ENCODE results near the gene CDKAL1. TPM values are rescaled to one million over a fixed set of nuclear protein-coding genes. Genes with fewer than 3 reads are reported as not detected.
"Not testable (repeated sequence)": the region's sequence is repeated elsewhere in the genome, so short reads cannot be mapped to it uniquely, and the experiment has no call there.

CDKAL1 gene
- total and polyA plus RNA-seq, 10 of the 15 experiments (the other 5 are each of a cell fraction or from before 2014, with no cell fraction given) = 10.7 to 26.9 (median 17.3) TPM

GRCh38 chr6:20830576-20830975 is 296.3 kb downstream of the CDKAL1 start:
- Histone ChIP-seq H3K9ac (ENCODE audit: control insufficient read depth, insufficient read depth, low read length) (no peak overlapping the region), H3K27ac (ENCODE audit: control insufficient read depth, insufficient read depth) (no peak overlapping the region), H3K9me3 (replicated peaks; ENCODE audit: control insufficient read depth, insufficient read depth, low read length) (no peaks in the 10 kb centered on the region; the same call in 2 of the 3 replicates), H3K4me2 (ENCODE audit: control insufficient read depth, insufficient read depth) (no peak overlapping the region), H3K4me1 (ENCODE audit: control insufficient read depth, insufficient read depth, low read length) (no peaks in the 10 kb centered on the region), H3K4me3 (no peak overlapping the region), H2AFZ (ENCODE audit: control insufficient read depth, low read depth, low read length) (no peak overlapping the region), H4K20me1 (ENCODE audit: control insufficient read depth, insufficient read depth) (no peaks in the 10 kb centered on the region), H3K36me3 (ENCODE audit: control insufficient read depth in 2 of 2, insufficient read depth in 2 of 2, low read length in 1 of 2) (no peaks in the 10 kb centered on the region), H3K27me3 (replicated peaks in 1 of 2; ENCODE audit: control insufficient read depth in 2 of 2, insufficient read depth in 2 of 2, low read length in 1 of 2) (no peaks in the 10 kb centered on the region), H3K79me2 (ENCODE audit: control insufficient read depth, insufficient read depth, low read length) (no peaks in the 10 kb centered on the region)
- TF ChIP-seq ASH2L (IDR thresholded peaks at IDR 0.05; ENCODE audit: borderline replicate concordance, low read depth) (no peak), GABPA (IDR thresholded peaks at IDR 0.05; ENCODE audit: low read depth) (no peak), BCL11A (IDR thresholded peaks at IDR 0.05; ENCODE audit: low read depth, low read length) (no peak), WRNIP1 (IDR thresholded peaks at IDR 0.05; ENCODE audit: borderline replicate concordance, low read depth, low read length) (no peak), CREB1 (IDR thresholded peaks at IDR 0.05; ENCODE audit: low read depth) (no peak), FOXK2 (IDR thresholded peaks at IDR 0.05) (no peak)
- TF ChIP-seq, protein P1, sequence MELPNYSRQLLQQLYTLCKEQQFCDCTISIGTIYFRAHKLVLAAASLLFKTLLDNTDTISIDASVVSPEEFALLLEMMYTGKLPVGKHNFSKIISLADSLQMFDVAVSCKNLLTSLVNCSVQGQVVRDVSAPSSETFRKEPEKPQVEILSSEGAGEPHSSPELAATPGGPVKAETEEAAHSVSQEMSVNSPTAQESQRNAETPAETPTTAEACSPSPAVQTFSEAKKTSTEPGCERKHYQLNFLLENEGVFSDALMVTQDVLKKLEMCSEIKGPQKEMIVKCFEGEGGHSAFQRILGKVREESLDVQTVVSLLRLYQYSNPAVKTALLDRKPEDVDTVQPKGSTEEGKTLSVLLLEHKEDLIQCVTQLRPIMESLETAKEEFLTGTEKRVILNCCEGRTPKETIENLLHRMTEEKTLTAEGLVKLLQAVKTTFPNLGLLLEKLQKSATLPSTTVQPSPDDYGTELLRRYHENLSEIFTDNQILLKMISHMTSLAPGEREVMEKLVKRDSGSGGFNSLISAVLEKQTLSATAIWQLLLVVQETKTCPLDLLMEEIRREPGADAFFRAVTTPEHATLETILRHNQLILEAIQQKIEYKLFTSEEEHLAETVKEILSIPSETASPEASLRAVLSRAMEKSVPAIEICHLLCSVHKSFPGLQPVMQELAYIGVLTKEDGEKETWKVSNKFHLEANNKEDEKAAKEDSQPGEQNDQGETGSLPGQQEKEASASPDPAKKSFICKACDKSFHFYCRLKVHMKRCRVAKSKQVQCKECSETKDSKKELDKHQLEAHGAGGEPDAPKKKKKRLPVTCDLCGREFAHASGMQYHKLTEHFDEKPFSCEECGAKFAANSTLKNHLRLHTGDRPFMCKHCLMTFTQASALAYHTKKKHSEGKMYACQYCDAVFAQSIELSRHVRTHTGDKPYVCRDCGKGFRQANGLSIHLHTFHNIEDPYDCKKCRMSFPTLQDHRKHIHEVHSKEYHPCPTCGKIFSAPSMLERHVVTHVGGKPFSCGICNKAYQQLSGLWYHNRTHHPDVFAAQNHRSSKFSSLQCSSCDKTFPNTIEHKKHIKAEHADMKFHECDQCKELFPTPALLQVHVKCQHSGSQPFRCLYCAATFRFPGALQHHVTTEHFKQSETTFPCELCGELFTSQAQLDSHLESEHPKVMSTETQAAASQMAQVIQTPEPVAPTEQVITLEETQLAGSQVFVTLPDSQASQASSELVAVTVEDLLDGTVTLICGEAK (IDR thresholded peaks at IDR 0.05; ENCODE audit: borderline replicate concordance) = no peak
- 100% methylated on average over 1 of the region's 1 CpG for WGBS (ENCODE audit: insufficient coverage, insufficient replicate concordance, low lambda C conversion rate, missing lambda C conversion rate)
- FAIRE-seq (no peak), DNase-seq (ENCODE audit: low read depth, low spot score) (no peak), ATAC-seq (no peak)
- RAD21 ChIA-PET (ENCODE audit: unreplicated experiment) = no interaction called here
- BruUV-seq (replicated peaks) = no TSS peak
- CTCF ChIA-PET = interaction anchor here (0.6 kb wide), 1 partner anchor 20 kb away, joined by 3 read pairs; no protein-coding TSS in a partner anchor
- POLR2A ChIA-PET = no interaction called here
- SMC1A ChIA-PET (ENCODE audit: uncharacterized antibody, unreplicated experiment) = interaction anchor here (0.7 to 1.2 kb wide), 2 partner anchors 8 to 263 kb away, joined by 3 read pairs; no protein-coding TSS in a partner anchor
- in situ Hi-C loops (cut with MboI) = no loop called here
- intact Hi-C loops (cut with micrococcal nuclease; ENCODE audit: unreplicated experiment) = no loop called here

GRCh38 chr6:20831251-20831650 is 297.0 kb downstream of the CDKAL1 start:
- H3K27ac ChIP-seq (ENCODE audit: control insufficient read depth, insufficient read depth); intact Hi-C loops (cut with micrococcal nuclease; ENCODE audit: unreplicated experiment); H3K27me3 ChIP-seq (replicated peaks in 1 of 2; ENCODE audit: control insufficient read depth in 2 of 2, insufficient read depth in 2 of 2, low read length in 1 of 2); RAD21 ChIA-PET (ENCODE audit: unreplicated experiment); DNase-seq (ENCODE audit: low read depth, low spot score); H3K9ac ChIP-seq (ENCODE audit: control insufficient read depth, insufficient read depth, low read length); H3K9me3 ChIP-seq (replicated peaks; ENCODE audit: control insufficient read depth, insufficient read depth, low read length); H3K4me2 ChIP-seq (ENCODE audit: control insufficient read depth, insufficient read depth); in situ Hi-C loops (cut with MboI); BruUV-seq (replicated peaks); POLR2A ChIA-PET; H3K36me3 ChIP-seq (ENCODE audit: control insufficient read depth in 2 of 2, insufficient read depth in 2 of 2, low read length in 1 of 2); H3K79me2 ChIP-seq (ENCODE audit: control insufficient read depth, insufficient read depth, low read length); H3K4me3 ChIP-seq; SMC1A ChIA-PET (ENCODE audit: uncharacterized antibody, unreplicated experiment); H4K20me1 ChIP-seq (ENCODE audit: control insufficient read depth, insufficient read depth); H3K4me1 ChIP-seq (ENCODE audit: control insufficient read depth, insufficient read depth, low read length); CTCF ChIA-PET; ATAC-seq; FAIRE-seq; H2AFZ ChIP-seq (ENCODE audit: control insufficient read depth, low read depth, low read length): not testable (repeated sequence)
- 97% methylated on average over 7 of the region's 7 CpGs for WGBS (ENCODE audit: insufficient coverage, insufficient replicate concordance, low lambda C conversion rate, missing lambda C conversion rate)
